Upper lobe of left lung (tissue), 6 donors: Measurements from ENCODE around the gene RPLP2. TPM values are rescaled to one million over a fixed set of nuclear protein-coding genes. Genes with fewer than 3 reads are reported as not detected.

ENCODE experiments used
- ATAC-seq, 2 donors: fragments of 200-7000 bp; cut with Tn5 transposase; one replicate each; pipeline ENCODE4 v1.9.1; 2022; ENCODE audit warnings: mild to moderate bottlenecking in 2 of 2, moderate library complexity in 2 of 2; ENCODE audit not compliant: low FRiP score in 2 of 2
- DNase-seq, 2 donors: peaks; one replicate each; pipeline ENCODE4 v3.0.0-alpha.2; 2019 to 2020
- H3K27ac ChIP-seq, 4 donors: fragments of 200-600 bp; sonication (generic); one replicate each; pipeline ENCODE4 v1.5.1; 2016 to 2019
- H3K27me3 ChIP-seq, 4 donors: fragments of 200-600 bp; sonication (generic); one replicate each; pipeline ENCODE4 v1.5.1; 2017 to 2019
- H3K36me3 ChIP-seq, 4 donors: fragments of 200-600 bp; sonication (generic); one replicate each; pipeline ENCODE4 v1.5.1; 2016 to 2019
- H3K4me1 ChIP-seq, 4 donors: fragments of 200-600 bp; sonication (generic); one replicate each; pipeline ENCODE4 v1.5.1; 2018 to 2019
- H3K4me3 ChIP-seq, 4 donors: fragments of 200-600 bp; sonication (generic); one replicate each; pipeline ENCODE4 v1.5.1; 2017 to 2019; ENCODE audit warnings: mild to moderate bottlenecking in 2 of 4, moderate library complexity in 1 of 4
- H3K9me3 ChIP-seq, 4 donors: fragments of 200-600 bp; sonication (generic); one replicate each; pipeline ENCODE4 v1.5.1; 2018 to 2019
- EP300 ChIP-seq, 4 donors: sonication (generic); formaldehyde crosslinking; IDR thresholded peaks; one replicate each; pipeline ENCODE4 v1.5.1; 2017; ENCODE audit warnings: antibody characterized with exemption in 4 of 4, control low read depth in 2 of 4
- POLR2A ChIP-seq, 4 donors: fragments of 450-650 bp; IDR thresholded peaks; one replicate each; pipeline ENCODE4 v1.5.1; 2016 to 2017; ENCODE audit warnings: antibody characterized with exemption in 4 of 4, mild to moderate bottlenecking in 2 of 4
- POLR2AphosphoS5 ChIP-seq, 2 donors: sonication (generic); formaldehyde crosslinking; IDR thresholded peaks; one replicate each; pipeline ENCODE4 v1.5.1; 2017; ENCODE audit warnings: antibody characterized with exemption in 2 of 2
- WGBS, 2 donors: methylation state at CpG; one replicate each; pipeline ENCODE4 v1.1.5; 2017 to 2018; 5-methylcytosine and 5-hydroxymethylcytosine counted together
- total RNA-seq, 6 donors: library from RNA; depleted of rRNA in 4 of 6; stranded (reverse); fragments of >200 nt in 4 of 6; gene quantifications; one replicate each; pipeline versions ENCODE4 v1.1.0 to v1.2.1, GENCODE V29; 2016 to 2021
- TF ChIP-seq, protein P1 (sequence below), 6 experiments: fragments of 450-650 bp in 4 of 6; fragments of 200-600 bp in 2 of 6; sonication (generic) in 2 of 6; IDR thresholded peaks; one replicate each; pipeline ENCODE4 v1.5.1; 2016 to 2019; ENCODE audit warnings: antibody characterized with exemption in 6 of 6
- donor health status: DM: no; HTN: no; CAD: no; lungs with moderate emphysema.
- donor health status: DM: no; HTN: yes; CAD: no; lungs with severe emphysema.

RPLP2 gene
- total RNA-seq, 6 donors from 2014 or later: 451 to 1,926 (median 773) TPM

DNA sequence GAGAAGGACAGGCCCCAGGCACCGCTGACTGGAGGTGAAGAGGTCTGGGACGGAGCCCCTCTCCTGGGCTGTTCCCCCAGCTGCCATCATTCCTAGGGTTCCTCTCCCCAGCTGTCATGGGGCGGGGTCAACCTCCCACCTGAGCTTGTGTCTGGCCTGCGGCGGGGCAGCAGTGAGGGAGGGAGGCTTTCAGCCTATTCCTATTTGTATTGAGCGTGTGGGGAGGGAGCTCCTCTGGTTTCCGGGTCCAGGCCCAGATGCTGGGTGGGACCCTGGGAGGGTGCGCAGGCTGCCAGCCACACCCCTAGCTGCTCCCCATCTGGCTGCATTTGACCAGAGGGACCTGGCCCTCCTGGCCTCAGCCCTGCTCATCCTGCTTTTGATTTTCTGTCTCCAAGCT is 46.6 kb downstream of the RPLP2 start:
- TF ChIP-seq POLR2AphosphoS5 (IDR thresholded peaks at IDR 0.05) (no peak), EP300 (IDR thresholded peaks at IDR 0.05) (no peak), POLR2A (IDR thresholded peaks at IDR 0.05) (no peak)
- TF ChIP-seq, protein P1, sequence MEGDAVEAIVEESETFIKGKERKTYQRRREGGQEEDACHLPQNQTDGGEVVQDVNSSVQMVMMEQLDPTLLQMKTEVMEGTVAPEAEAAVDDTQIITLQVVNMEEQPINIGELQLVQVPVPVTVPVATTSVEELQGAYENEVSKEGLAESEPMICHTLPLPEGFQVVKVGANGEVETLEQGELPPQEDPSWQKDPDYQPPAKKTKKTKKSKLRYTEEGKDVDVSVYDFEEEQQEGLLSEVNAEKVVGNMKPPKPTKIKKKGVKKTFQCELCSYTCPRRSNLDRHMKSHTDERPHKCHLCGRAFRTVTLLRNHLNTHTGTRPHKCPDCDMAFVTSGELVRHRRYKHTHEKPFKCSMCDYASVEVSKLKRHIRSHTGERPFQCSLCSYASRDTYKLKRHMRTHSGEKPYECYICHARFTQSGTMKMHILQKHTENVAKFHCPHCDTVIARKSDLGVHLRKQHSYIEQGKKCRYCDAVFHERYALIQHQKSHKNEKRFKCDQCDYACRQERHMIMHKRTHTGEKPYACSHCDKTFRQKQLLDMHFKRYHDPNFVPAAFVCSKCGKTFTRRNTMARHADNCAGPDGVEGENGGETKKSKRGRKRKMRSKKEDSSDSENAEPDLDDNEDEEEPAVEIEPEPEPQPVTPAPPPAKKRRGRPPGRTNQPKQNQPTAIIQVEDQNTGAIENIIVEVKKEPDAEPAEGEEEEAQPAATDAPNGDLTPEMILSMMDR (IDR thresholded peaks at IDR 0.05): no peak
- DNase-seq: peak in 1 of 2 donors; percentile 47
- Histone ChIP-seq H3K36me3 (peaks cover 0 to 23% (median 5%) of the 10 kb centered on the region in 4 donors), H3K27ac (peak overlapping the region in 1 of 4 donors; percentile 2), H3K27me3 (no peaks in the 10 kb centered on the region), H3K9me3 (no peaks in the 10 kb centered on the region), H3K4me3 (no peak overlapping the region), H3K4me1 (peaks cover 7 to 31% (median 12%) of the 10 kb centered on the region in 4 donors)
- ATAC-seq: no peak
- WGBS, 2 donors: 78 to 82% methylated on average over 8 of the region's 8 CpGs

DNA sequence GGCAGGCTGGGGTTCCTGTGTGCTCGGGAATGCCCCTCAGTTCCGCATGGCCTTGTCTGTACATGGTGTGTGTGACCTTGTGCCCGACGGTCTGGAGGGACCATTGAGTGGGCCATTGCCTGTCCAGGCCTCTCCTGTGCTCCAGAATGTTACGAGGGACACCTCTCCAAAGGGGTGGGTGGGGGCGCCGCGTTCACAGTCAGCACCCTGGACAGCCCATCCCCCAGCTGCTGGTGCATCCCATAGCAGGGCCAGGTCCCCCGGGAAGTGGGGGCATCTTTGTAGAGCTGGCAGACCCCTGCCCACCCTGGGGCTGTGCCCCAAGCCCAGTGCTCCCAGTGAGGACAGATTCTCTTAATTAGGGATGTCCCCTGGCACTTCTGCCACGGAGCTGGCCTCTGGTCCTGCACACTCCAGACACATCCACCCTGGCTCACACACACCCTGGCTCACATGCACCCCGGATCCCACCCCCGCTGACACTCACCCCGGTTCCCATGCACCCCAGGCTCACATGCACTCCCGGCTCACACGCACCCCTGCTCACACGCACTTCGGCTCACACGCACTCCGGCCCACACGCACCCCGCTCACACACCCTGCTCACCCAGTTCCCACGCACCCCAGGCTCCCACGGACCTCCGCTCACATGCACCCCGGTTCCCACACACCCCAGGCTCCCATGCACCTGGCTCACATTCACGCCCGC is 48.4 kb downstream of the RPLP2 start:
- Histone ChIP-seq H3K4me3 (no peak overlapping the region), H3K9me3 (no peaks in the 10 kb centered on the region), H3K4me1 (peaks cover 7 to 29% (median 12%) of the 10 kb centered on the region in 4 donors), H3K27ac (no peak overlapping the region), H3K36me3 (peaks cover 0 to 26% (median 11%) of the 10 kb centered on the region in 4 donors), H3K27me3 (no peaks in the 10 kb centered on the region)
- ATAC-seq (no peak), DNase-seq (peak in 1 of 2 donors; percentile 63)
- TF ChIP-seq, protein P1 (IDR thresholded peaks at IDR 0.05): no peak
- TF ChIP-seq POLR2AphosphoS5 (IDR thresholded peaks at IDR 0.05) (no peak), EP300 (IDR thresholded peaks at IDR 0.05) (no peak), POLR2A (IDR thresholded peaks at IDR 0.05) (no peak)
- 84 to 85% methylated on average over 21 to 22 of the region's 27 CpGs for WGBS, 2 donors

- H3K27me3 ChIP-seq: no peaks in the 10 kb centered on the region
- WGBS, 2 donors: 91 to 93% methylated on average over 32 to 34 of the region's 37 CpGs
- H3K27ac ChIP-seq: no peak overlapping the region
- H3K4me3 ChIP-seq: no peak overlapping the region
- TF ChIP-seq POLR2A (IDR thresholded peaks at IDR 0.05) (no peak), POLR2AphosphoS5 (IDR thresholded peaks at IDR 0.05) (no peak), EP300 (IDR thresholded peaks at IDR 0.05) (no peak)
- TF ChIP-seq, protein P1 (IDR thresholded peaks at IDR 0.05): no peak
- DNase-seq (peak in 1 of 2 donors; percentile 76), ATAC-seq (no peak)
- H3K4me1 ChIP-seq: peaks cover 7 to 29% (median 12%) of the 10 kb centered on the region in 4 donors
- peaks cover 0 to 30% (median 13%) of the 10 kb centered on the region in 4 donors for H3K36me3 ChIP-seq
- H3K9me3 ChIP-seq: no peaks in the 10 kb centered on the region
These were observed 49.1 kb downstream of the RPLP2 start for GRCh38 chr11:858762-859339.

DNA sequence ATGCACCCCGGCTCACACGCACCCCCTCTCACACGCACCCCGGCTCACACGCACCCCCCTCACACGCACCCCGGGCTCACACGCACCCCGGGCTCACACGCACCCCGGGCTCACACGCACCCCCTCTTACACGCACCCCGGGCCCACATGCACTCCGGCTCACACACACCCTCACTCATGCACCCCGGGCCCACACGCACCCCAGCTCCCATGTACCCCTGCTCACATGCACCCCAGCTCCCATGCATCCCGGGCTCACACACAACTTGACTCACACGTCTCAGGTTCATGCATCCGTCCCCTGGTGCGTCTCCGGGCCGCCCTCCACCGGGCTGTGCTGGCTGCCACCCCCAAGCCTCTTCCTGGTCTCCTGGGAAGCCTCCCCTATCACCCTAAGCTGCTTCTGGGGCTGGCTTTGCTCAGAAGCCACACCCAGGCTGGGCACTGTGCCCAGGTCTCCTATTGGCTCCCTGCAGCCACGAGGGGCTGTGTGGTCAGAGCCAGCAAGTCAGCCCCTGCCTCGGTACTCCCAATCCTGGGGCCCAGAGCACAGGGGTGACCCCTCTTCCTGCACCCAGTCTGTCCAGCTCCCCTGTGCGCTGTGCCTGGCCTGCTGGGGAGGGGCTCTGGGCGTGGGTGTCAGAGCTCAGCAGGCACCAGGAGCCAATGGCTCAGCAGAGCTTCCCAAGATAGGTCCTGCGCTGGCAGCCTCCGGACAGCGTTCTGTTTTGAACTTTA is 49.8 kb downstream of the RPLP2 start:
- H3K4me3 ChIP-seq: no peak overlapping the region
- peaks cover 0 to 32% (median 18%) of the 10 kb centered on the region in 4 donors for H3K36me3 ChIP-seq
- H3K27ac ChIP-seq: peak overlapping the region in 2 of 4 donors; percentile 13 to 69
- H3K27me3 ChIP-seq: no peaks in the 10 kb centered on the region
- 39 to 97% methylated on average over 6 to 12 of the region's 31 CpGs for WGBS, 2 donors
- ATAC-seq (peak in 1 of 2 donors; percentile 39), DNase-seq (peak; percentile 54 to 72)
- H3K4me1 ChIP-seq: peaks cover 7 to 29% (median 12%) of the 10 kb centered on the region in 4 donors
- TF ChIP-seq, protein P1 (IDR thresholded peaks at IDR 0.05): no peak
- peak in 1 of 2 donors; percentile 5 for TF ChIP-seq POLR2AphosphoS5 (IDR thresholded peaks at IDR 0.05)
- H3K9me3 ChIP-seq: no peaks in the 10 kb centered on the region
